GM19035 (cell line): Measurements from ENCODE around the gene DOCK1.

Experiments
- ATAC-seq: cut with Tn5 transposase; IDR thresholded peaks from one replicate; pipeline ENCODE4 v1.9.1; 2021; ENCODE audit not compliant: unreplicated experiment

The DOCK1 gene

GRCh38 chr10:127410030-127410429 is 504.8 kb downstream of the DOCK1 start:
- no peak for ATAC-seq

DNA sequence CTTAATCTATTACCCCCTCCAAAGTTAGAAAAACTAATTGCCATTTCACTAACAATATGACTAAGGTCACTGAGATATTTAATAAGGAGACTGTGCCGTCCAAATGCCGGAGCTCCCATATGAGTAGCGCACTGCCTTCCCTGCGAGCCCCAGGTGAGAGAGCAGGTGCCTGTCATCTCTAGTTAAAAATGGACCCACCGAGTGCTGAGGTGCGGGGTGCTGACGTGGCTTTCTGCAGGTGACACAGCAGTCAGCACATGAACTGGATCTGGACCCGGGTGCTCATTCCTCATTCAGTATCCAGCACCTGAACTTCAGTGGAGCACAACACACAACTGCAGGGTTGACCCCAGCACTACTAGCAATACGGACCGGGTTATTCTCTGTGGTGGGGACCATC is 505.8 kb downstream of the DOCK1 start:
- ATAC-seq, result no peak

DNA sequence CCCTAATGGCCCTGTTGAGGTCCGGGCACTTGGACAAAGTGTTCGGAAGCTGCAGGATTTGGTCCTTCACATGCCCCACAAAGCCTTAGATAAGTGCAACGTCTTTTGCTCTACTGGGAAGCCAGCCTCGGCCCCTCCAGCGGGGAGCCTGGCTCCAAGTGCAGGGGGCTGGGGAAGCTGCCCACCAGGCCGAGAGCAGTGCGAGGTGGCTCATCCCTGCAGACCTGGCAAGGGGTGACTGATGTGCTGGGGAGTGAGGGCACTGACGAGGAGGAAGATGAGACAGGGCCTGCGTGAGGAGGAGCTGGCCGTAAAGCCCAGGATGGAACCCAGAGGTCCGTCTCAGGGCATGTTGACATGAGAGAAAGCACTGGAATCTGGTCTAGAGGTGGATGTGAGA is 508.1 kb downstream of the DOCK1 start:
- ATAC-seq, result no peak

- no peak for ATAC-seq
These were observed 508.8 kb downstream of the DOCK1 start for GRCh38 chr10:127414024-127414423.

DNA sequence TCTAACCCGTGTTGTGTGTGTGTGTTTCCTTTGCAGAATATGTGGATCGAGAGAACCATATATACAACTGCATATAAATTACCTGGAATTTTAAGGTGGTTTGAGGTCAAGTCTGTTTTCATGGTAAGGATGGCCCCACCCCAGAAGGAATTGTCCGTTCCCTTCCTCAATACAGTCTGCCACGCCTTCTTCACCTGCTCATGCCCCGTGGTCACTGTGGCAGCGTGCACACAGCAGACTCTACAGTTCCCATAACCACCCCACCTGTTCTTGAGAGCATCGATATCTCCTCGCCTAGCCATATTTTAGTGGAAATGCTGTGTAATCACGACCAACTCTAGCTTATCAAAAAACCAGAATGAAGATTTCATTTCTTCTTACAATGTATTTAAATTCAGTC is 509.9 kb downstream of the DOCK1 start:
- no peak for ATAC-seq

DNA sequence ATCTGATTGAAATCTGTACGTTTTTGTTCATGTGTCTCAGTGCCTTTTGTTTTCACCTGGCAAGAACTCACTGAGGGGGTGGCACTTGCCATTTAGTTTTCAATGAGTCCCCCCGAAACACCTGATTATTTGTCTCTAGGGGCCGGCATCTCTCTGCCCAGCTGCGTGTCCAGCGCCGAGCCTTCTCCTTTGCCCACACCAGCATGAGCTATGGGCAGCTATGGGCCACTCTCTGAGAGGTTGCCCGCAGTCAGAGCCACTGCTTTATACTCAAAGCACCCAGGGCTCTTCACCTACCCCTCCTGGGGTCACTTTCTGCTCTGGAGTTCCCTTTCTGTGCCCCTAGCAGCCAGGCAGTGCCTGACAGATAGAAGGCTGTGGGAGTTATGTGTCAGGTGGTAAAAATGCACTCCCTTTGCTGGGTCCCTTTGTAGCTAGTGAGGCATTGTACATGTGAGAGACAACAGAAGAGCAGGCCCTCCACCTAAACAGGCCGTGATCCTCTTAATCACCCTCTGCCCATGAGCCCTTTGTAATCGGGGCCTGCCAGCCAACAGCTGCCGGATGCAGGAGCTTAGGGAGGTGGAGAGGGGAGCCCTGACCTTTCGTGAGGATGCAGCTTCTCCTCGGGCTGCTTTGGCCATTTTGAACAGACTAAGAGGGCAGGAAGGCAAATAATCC is 510.8 kb downstream of the DOCK1 start:
- ATAC-seq, result no peak

DNA sequence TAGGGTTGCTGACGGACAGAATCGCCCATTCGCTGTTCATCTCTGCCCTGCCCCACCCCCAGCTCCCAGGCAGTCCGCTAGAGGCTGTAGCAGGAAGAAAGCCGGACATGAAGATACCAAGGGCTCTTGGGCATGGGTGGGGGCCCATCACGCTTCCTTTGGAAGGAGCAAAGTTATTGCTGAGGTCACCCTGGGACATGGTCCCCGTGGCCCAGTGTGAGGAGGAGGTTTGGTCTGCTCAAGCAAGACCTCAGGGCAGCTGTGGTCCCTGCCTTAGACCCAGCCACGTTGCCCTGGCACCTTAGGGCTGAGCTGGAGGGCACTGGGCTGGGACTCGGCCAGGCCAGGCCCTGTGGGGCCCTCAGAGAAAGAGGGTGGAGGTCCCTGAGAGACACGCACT is 511.8 kb downstream of the DOCK1 start:
- no peak for ATAC-seq

GRCh38 chr10:127417686-127418401 is 512.6 kb downstream of the DOCK1 start:
- no peak for ATAC-seq

GRCh38 chr10:127418536-127419168 is 513.4 kb downstream of the DOCK1 start:
- ATAC-seq, result no peak

DNA sequence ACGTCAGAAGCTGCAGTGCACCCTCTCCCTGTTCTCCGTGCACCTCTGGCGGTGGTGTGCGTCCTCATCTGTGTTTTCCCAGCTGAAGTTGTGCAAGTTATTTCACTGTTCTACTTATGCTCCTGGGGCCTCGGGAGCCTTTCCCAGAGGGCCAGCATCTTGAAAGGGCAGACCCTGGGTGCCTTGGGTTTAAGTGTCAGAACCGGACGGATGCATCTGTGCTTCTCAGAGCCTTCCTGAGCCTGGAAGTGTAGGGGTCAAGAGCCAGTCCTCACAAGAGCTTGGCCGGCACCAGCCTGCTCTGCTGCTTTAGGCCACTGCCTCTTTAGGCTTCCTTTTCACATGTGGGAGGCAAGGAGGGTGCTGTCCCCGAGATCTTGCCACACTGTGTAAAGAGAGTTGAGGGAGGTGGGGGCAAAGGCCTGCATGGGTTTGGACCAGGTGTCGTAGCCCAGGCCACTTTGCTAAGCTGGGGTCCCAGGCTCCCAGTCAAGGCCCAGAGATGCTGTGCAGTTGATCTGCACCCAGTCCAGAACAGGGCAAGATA is 515.0 kb downstream of the DOCK1 start:
- no peak for ATAC-seq

GRCh38 chr10:127423218-127423915 is 518.1 kb downstream of the DOCK1 start:
- ATAC-seq, result no peak

GRCh38 chr10:127424594-127425264 is 519.5 kb downstream of the DOCK1 start:
- no peak for ATAC-seq

GRCh38 chr10:127426746-127427145 is 521.5 kb downstream of the DOCK1 start:
- no peak for ATAC-seq

GRCh38 chr10:127427926-127428325 is 522.7 kb downstream of the DOCK1 start:
- ATAC-seq, result no peak

DNA sequence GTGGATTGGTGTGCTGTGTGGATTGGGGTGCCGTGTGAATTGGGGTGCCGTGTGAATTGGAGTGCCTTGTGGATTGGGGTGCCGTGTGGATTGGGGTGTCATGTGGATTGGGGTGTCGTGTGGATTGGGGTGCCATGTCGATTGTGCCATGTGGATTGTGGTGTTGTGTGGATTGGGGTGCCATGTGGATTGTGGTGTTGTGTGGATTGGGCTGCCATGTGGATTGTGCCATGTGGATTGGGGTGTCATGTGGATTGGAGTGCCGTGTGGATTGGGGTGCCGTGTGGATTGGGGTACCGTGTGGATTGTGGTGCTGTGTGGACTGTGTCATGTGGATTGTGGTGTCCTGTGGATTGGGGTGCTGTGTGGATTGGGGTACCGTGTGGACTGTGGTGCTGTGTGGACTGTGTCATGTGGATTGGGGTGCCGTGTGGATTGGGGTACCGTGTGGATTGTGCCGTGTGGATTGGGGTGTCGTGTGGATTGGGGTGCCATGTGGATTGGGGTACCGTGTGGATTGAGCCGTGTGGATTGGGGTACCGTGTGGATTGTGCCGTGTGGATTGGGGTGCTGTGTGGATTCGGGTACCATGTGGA is 523.3 kb downstream of the DOCK1 start:
- no peak for ATAC-seq

DNA sequence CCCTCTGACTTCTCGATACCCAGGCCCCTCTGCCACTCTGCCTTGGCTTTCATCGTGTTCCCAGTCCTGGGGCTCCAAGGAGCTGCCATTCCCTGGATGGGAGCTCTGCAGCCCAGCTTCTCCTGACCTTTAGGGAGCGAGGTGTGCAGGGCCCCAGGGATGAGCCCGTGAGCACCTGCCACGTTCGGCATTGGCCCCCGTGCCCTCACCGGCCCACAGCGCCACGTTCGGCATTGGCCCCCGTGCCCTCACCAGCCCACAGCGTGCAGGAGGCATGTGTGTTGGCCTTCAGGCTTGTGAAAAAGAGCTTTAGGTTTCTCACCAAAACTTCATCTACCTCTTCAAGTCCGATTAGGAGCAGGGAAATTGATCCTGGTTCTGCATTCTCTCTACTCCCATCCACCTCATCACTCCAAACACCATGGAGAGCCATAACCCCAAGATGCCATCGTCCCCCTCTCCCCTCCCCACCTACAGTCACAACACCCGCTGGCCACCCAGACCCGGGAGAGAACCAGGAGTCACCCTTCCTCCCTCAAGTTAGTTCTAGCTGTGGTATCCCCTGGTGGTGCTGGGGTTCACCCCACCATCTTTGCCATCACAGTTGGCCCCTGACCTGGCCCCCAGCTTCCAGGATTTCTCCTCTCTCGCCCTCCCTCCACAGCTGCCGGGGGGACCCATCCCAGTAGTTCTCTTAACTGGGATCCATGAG is 524.5 kb downstream of the DOCK1 start:
- ATAC-seq, result no peak

- no peak for ATAC-seq
These were observed 526.3 kb downstream of the DOCK1 start for GRCh38 chr10:127431525-127431924.

DNA sequence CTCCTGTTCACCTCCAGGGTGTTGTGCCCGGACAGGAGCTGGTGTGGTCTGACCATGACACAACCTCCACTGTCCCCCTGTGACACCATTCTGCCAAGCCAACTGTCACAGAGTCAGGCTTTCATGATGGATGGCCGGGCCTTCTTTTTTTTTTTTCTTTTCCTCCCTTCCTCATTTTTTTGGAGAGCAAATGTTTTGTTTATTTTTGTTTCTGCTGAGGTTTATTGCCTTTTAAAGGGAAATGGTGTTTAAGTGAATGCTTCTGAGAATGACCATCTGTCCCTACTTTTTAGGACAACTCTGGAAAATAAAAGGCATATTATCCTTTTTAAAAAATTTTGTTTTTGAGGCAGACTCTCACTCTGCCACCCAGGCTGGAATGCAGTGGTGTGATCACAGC is 528.8 kb downstream of the DOCK1 start:
- ATAC-seq, result no peak

- no peak for ATAC-seq
These were observed 530.0 kb downstream of the DOCK1 start for GRCh38 chr10:127435246-127435645.

- no peak for ATAC-seq
These were observed 535.1 kb downstream of the DOCK1 start for GRCh38 chr10:127440371-127440770.
